ENCODE results near the gene AUNIP.

Gene AUNIP

DNA sequence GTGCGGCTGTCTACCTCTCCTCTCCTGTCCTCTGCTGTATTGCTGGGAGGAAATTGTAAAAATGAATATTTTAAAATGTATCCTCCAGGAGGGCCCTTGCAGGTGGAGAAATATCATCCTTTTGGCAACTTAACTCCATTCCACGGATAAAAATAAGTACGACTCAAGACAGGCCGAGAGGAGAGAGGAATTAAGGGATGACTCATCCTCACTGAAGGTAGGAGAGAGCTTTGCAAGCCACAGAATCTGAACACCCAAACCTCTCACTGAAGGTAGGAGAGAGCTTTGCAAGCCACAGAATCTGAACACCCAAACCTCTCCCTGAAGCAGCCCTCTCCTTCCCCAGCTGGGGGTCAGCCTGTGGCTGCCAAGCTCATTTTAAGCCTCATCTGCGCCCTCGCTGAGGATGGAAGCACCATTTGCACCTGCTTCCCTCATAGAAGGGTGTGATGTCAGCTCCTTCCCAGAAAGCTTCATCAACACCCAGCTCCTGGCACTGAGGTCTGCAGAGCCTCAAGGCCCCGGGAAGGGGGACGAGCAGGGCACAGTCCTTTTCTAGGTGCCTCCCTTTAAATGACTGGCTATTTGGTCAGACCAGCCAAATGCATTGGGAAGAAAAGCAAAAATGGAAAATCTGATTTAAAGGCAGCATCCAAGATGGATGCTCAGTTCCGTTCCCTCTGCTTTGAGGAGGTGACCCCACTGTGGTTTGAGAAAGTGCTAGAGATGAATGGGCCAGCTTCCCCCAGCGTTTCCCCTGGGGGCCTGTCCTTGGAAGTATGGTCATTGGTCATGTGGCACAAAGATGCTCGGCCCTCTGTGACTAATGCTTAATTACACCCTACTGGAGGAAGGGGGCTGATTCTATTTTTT, 72.1 kb downstream of the AUNIP start:
- TF ChIP-seq, protein P1, sequence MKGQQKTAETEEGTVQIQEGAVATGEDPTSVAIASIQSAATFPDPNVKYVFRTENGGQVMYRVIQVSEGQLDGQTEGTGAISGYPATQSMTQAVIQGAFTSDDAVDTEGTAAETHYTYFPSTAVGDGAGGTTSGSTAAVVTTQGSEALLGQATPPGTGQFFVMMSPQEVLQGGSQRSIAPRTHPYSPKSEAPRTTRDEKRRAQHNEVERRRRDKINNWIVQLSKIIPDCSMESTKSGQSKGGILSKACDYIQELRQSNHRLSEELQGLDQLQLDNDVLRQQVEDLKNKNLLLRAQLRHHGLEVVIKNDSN (IDR thresholded peaks at IDR 0.05), result no peak
- TF ChIP-seq, protein P2, sequence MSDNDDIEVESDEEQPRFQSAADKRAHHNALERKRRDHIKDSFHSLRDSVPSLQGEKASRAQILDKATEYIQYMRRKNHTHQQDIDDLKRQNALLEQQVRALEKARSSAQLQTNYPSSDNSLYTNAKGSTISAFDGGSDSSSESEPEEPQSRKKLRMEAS (IDR thresholded peaks at IDR 0.05), result no peak
- TF ChIP-seq, protein P3, sequence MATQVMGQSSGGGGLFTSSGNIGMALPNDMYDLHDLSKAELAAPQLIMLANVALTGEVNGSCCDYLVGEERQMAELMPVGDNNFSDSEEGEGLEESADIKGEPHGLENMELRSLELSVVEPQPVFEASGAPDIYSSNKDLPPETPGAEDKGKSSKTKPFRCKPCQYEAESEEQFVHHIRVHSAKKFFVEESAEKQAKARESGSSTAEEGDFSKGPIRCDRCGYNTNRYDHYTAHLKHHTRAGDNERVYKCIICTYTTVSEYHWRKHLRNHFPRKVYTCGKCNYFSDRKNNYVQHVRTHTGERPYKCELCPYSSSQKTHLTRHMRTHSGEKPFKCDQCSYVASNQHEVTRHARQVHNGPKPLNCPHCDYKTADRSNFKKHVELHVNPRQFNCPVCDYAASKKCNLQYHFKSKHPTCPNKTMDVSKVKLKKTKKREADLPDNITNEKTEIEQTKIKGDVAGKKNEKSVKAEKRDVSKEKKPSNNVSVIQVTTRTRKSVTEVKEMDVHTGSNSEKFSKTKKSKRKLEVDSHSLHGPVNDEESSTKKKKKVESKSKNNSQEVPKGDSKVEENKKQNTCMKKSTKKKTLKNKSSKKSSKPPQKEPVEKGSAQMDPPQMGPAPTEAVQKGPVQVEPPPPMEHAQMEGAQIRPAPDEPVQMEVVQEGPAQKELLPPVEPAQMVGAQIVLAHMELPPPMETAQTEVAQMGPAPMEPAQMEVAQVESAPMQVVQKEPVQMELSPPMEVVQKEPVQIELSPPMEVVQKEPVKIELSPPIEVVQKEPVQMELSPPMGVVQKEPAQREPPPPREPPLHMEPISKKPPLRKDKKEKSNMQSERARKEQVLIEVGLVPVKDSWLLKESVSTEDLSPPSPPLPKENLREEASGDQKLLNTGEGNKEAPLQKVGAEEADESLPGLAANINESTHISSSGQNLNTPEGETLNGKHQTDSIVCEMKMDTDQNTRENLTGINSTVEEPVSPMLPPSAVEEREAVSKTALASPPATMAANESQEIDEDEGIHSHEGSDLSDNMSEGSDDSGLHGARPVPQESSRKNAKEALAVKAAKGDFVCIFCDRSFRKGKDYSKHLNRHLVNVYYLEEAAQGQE (IDR thresholded peaks at IDR 0.05; ENCODE audit: low read depth), result no peak
- no peak for TF ChIP-seq TEAD4 (IDR thresholded peaks at IDR 0.05)
- TF ChIP-seq TCF12 (IDR thresholded peaks at IDR 0.05; ENCODE audit: low read depth), result no peak
- no peak for TF ChIP-seq EP300 (IDR thresholded peaks at IDR 0.05; ENCODE audit: borderline replicate concordance)
- TF ChIP-seq FOXM1 (IDR thresholded peaks at IDR 0.05; ENCODE audit: borderline replicate concordance, low read depth), result no peak

DNA sequence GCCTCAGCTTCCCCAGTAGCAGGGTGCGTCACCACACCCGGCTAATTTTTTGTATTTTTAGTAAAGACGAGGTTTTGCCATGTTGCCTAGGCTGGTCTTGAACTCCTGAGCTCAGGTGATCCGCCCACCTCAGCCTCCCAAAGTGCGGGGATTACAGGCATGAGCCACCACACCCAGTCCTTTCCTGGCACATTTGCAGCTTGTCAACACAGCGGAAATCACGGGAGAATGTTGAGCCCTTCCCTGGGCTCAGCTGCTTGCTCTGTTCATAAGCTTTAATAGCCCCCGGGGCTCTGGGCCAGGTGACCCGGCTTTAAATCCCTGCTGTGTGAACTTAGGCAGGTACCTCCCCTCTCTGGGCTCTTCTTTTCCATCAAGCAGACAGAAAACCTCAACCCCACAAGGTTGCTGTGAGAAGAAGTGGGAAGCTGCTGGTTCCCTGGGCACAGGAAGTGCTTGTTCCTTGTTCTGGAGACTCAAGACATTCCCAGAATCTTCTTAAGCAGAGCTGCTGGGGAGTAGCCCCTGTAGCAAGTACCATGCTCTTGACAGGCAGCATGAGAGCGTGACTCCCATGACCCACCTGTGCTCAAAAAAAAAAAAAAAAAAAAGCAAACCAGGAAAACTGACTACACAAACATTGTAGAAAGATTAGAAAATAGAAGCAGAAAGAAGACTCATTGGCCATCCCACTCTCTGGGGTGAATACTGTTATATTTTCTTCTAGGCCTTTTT, 73.8 kb downstream of the AUNIP start:
- TF ChIP-seq TCF12 (IDR thresholded peaks at IDR 0.05; ENCODE audit: low read depth), result no peak
- TF ChIP-seq, protein P2 (IDR thresholded peaks at IDR 0.05), result no peak

DNA sequence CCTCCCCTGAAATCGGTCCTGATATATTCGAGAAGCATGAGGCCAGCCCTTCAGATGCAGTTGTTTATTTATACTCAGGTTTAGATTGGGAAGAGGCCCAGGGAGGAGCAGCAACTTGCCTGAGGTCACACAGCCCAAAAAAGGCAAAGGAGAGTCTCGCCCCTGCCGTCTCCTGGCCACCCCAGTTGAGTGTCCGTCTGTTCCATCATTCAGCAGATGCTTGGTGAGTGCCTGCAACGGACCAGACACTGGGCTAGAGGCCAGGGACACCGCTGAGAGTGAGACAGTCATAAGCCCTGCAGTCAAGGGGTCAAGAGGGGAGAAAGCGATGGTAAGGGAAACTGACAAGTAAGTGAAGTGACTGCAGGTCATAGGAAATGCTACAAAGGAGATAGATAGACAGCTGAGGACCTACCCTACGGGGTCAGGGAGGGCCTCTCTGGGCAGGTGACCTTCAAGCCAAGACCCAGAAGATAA, 74.6 kb downstream of the AUNIP start:
- no peak for TF ChIP-seq EGR1 (IDR thresholded peaks at IDR 0.05)
- no peak for TF ChIP-seq YY1 (IDR thresholded peaks at IDR 0.05; ENCODE audit: low read depth)
- TF ChIP-seq RAD21 (IDR thresholded peaks at IDR 0.05; ENCODE audit: low read depth), result no peak
- TF ChIP-seq, protein P1 (IDR thresholded peaks at IDR 0.05), result no peak
- no peak for TF ChIP-seq NFIC (IDR thresholded peaks at IDR 0.05)
- no peak for TF ChIP-seq TEAD4 (IDR thresholded peaks at IDR 0.05)
- TF ChIP-seq CEBPB (IDR thresholded peaks at IDR 0.05), result no peak
- TF ChIP-seq EP300 (IDR thresholded peaks at IDR 0.05; ENCODE audit: borderline replicate concordance), result no peak
- TF ChIP-seq TAF1 (IDR thresholded peaks at IDR 0.05; ENCODE audit: low read depth), result no peak
- no peak for TF ChIP-seq ZBTB7A (IDR thresholded peaks at IDR 0.05; ENCODE audit: low read depth)
- no peak for TF ChIP-seq FOXM1 (IDR thresholded peaks at IDR 0.05; ENCODE audit: borderline replicate concordance, low read depth)
- TF ChIP-seq, protein P3 (IDR thresholded peaks at IDR 0.05; ENCODE audit: low read depth), result no peak
- TF ChIP-seq TCF12 (IDR thresholded peaks at IDR 0.05; ENCODE audit: low read depth), result no peak
- no peak for TF ChIP-seq CREB1 (IDR thresholded peaks at IDR 0.05; ENCODE audit: low read depth)
- TF ChIP-seq, protein P2 (IDR thresholded peaks at IDR 0.05), result no peak
